ENCODE measurements around the gene PRR15L.
"Not testable (repeated sequence)": the region's sequence is repeated elsewhere in the genome, so short reads cannot be mapped to it uniquely, and the experiment has no call there.

- not testable (repeated sequence) for TF ChIP-seq CREB1 (IDR thresholded peaks at IDR 0.05); CTCF (IDR thresholded peaks at IDR 0.05; ENCODE audit: control extremely low read depth in 1 of 3, insufficient read depth in 1 of 3, low read depth in 1 of 3, low read length in 3 of 3); SP2 (IDR thresholded peaks at IDR 0.05; ENCODE audit: low read length); RAD21 (IDR thresholded peaks at IDR 0.05 in 1 of 2, conservative IDR thresholded peaks at IDR 0.05 in 1 of 2; ENCODE audit: low read depth in 2 of 2, low read length in 2 of 2); E2F6 (IDR thresholded peaks at IDR 0.05); JUND (IDR thresholded peaks at IDR 0.05; ENCODE audit: low read length)
Observed at GRCh38 chr17:47988445-47988844, 30.8 kb upstream of the PRR15L start.

All from H1 (cell line).